Natural killer cell treated with Interleukin-12 subunit alpha and Interleukin-12 subunit beta and Interleukin-15 and Interleukin-18, amount 100 ng/mL, for 72 hours (primary cell): ENCODE data around the gene TENT4B. TPM values are rescaled to one million over a fixed set of nuclear protein-coding genes. Genes with fewer than 3 reads are reported as not detected.

Experiments used
- ATAC-seq, 2 donors: fragments of 150-1000 bp; cut with Tn5 transposase in 1 of 2; sonication (Bioruptor Pico), chemical (Tn5 transposase) in 1 of 2; 2 replicates each; pipeline ENCODE4 v1.10.0; 2021
- DNase-seq: peaks from one replicate; pipeline ENCODE4 v3.0.0; 2022; ENCODE audit warnings: low spot score
- H3K27ac Mint-ChIP-seq, 2 donors: 1 replicate in 1 of 2; 2 replicates in 1 of 2; pipeline ENCODE4 v1.8.0; 2022; ENCODE audit warnings: mixed read lengths in 2 of 2, mild to moderate bottlenecking in 1 of 2, moderate library complexity in 1 of 2
- H3K27me3 Mint-ChIP-seq, 2 donors: 1 replicate in 1 of 2; 2 replicates in 1 of 2; pipeline ENCODE4 v1.8.0; 2022; ENCODE audit warnings: mixed read lengths in 2 of 2
- H3K36me3 Mint-ChIP-seq: one replicate; pipeline ENCODE4 v1.8.0; 2022; ENCODE audit warnings: mixed read lengths
- H3K4me1 Mint-ChIP-seq, 2 donors: 1 replicate in 1 of 2; 2 replicates in 1 of 2; pipeline ENCODE4 v1.8.0; 2022; ENCODE audit warnings: low read depth in 2 of 2, mixed read lengths in 2 of 2, mild to moderate bottlenecking in 1 of 2
- H3K4me3 Mint-ChIP-seq: one replicate; pipeline ENCODE4 v1.8.0; 2022; ENCODE audit warnings: mixed read lengths
- H3K9me3 Mint-ChIP-seq: 2 replicates; pipeline ENCODE4 v1.8.0; 2022; ENCODE audit warnings: mixed read lengths
- total RNA-seq, 2 donors: library from RNA; stranded (reverse); gene quantifications; one replicate each; pipeline ENCODE4 v1.2.3, GENCODE V29; 2022

The TENT4B gene
- total RNA-seq, 2 donors from 2014 or later, result 13.1 to 17.5 TPM

DNA sequence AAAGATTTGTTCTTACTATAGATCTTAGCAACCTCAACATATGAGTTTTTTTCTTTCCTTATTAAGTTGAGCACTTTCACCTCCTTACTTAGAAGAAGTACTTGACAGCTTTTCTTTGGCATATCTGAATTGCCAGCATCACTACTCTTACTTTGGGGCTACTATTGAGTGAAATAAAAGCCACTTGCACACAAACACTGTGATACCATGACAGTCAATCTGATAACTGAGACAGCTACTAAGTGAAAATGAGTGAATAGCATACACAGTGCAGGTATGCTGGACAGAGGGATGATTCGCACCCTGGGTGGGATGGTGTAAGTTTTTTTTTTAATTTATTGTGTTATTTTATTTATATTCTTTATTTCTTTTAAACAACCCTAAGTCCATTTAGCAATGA, 13.5 kb upstream of the TENT4B start:
- Mint-ChIP-seq H3K4me1 (no peaks in the 10 kb centered on the region), H3K4me3 (no peak overlapping the region), H3K27ac (no peak overlapping the region), H3K9me3 (no peaks in the 10 kb centered on the region), H3K36me3 (no peaks in the 10 kb centered on the region), H3K27me3 (no peaks in the 10 kb centered on the region)
- ATAC-seq (no peak), DNase-seq (no peak)

DNA sequence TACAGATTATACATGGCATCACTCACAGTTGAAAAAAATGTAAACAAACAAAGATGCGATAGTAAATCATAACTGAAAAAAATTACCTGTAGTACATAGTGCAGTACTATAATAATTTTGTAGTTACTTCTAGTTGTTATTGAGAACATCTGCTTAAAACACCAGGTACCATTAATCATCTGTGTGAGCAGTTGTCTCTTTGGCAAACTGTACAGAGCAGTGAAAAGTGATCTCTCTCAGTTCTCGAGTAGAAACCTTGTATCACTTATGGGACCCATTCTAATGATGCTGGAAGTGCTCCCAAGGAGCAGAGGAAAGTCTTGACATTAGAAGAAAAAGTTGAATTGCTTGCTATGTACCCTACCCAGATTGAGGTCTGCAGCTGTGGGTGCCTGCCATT, 8.9 kb upstream of the TENT4B start:
- DNase-seq (no peak), ATAC-seq (no peak)
- no peak overlapping the region for H3K27ac Mint-ChIP-seq
- H3K9me3 Mint-ChIP-seq, result no peaks in the 10 kb centered on the region
- H3K4me3 Mint-ChIP-seq, result no peak overlapping the region
- H3K36me3 Mint-ChIP-seq, result no peaks in the 10 kb centered on the region
- H3K4me1 Mint-ChIP-seq, result no peaks in the 10 kb centered on the region
- H3K27me3 Mint-ChIP-seq, result no peaks in the 10 kb centered on the region

DNA sequence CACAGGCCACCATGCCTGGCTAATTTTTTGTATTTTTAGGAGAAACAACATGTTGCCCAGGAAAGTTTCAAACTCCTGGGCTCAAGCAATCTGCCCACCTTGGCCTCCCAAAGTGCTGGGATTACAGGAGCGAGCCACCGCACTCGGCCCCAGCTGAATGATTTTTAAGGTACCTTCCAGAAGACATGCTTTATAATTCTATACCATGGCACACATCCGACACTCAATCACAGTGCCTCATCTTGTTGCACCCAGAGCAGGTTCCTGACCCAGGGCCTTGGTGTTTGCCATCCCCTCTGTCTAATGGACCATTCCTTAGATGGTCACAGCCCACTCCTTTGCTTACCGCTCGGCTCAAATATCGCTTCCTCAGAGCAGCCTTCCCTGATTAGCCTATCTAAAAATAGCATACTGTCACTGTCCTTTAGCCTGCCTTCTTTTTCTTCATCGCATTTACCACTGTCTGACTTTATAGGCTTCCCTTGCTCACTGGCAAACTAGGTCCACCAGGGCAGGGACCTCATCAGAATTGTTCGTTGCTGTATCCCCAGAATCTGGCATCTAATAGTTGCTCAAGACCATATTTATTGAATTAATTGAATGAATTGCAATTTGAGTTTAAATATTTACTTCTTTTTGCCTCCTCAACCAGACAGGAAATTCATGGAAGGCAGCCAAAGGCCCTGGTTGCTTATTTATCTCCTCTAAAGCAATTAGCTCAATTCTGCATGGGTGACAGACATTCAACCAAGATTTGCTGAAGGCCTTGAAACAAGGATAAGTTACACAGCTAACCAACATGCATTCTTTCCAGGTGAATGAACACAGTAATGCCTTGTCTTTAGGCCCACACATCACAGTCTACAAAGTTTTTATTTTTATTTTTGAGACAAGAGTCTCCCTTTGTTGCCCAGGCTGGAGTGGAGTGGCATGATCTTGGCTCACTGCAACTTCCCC, 6.3 kb upstream of the TENT4B start:
- DNase-seq, result no peak
- Mint-ChIP-seq H3K27ac (no peak overlapping the region), H3K27me3 (no peaks in the 10 kb centered on the region), H3K36me3 (no peaks in the 10 kb centered on the region), H3K9me3 (no peaks in the 10 kb centered on the region), H3K4me3 (no peak overlapping the region), H3K4me1 (peaks cover under 1 to 2% of the 10 kb centered on the region in 2 donors)
- ATAC-seq, result no peak

DNA sequence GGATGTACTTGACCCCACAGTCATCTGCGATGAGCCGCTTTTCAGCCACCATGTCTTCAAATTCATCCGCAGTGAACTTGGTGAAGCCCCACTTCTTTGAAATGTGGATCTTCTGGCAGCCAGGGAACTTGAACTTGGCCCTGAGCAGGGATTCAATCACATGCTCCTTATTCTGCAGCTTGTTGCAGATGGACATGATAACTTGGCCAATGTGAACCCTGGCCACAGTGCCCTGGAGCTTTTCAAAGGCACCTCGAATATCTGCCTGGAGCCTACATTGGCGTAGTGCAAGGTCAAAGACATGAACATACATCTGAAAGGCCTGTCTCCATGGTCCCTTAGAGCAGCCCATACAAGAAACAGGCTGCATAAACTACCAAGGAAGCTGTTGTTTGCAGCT, 1.8 kb upstream of the TENT4B start:
- Mint-ChIP-seq H3K4me3 (peak overlapping the region; percentile 92), H3K36me3 (no peaks in the 10 kb centered on the region), H3K9me3 (no peaks in the 10 kb centered on the region), H3K27ac (peak overlapping the region; percentile 84 to 85), H3K27me3 (no peaks in the 10 kb centered on the region), H3K4me1 (peaks cover 22 to 25% of the 10 kb centered on the region in 2 donors)
- DNase-seq, result no peak
- ATAC-seq, result no peak

DNA sequence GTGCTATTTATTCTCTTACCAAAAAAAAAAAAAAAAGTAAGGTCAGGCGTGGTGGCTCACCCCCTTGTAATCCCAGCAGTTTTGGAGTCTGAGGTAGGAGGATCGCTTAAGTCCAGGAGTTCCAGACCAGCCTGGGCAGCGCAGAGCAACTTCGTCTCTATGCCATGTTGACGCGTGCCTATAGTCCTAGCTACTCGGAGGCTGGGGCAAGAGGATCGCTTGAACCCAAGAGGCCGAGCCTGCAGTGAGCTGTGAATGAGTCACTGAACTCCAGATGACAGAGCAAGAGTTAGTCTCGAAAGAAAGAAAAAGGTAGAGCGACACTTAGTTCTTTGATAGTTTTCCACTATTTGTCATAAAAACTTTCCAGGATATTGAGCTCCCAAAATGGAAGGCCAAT, 1.4 kb upstream of the TENT4B start:
- H3K27ac Mint-ChIP-seq, result peak overlapping the region; percentile 84 to 85
- no peaks in the 10 kb centered on the region for H3K9me3 Mint-ChIP-seq
- H3K36me3 Mint-ChIP-seq, result no peaks in the 10 kb centered on the region
- ATAC-seq (no peak), DNase-seq (no peak)
- H3K27me3 Mint-ChIP-seq, result no peaks in the 10 kb centered on the region
- H3K4me1 Mint-ChIP-seq, result peaks cover 25 to 29% of the 10 kb centered on the region in 2 donors
- H3K4me3 Mint-ChIP-seq, result peak overlapping the region; percentile 92

DNA sequence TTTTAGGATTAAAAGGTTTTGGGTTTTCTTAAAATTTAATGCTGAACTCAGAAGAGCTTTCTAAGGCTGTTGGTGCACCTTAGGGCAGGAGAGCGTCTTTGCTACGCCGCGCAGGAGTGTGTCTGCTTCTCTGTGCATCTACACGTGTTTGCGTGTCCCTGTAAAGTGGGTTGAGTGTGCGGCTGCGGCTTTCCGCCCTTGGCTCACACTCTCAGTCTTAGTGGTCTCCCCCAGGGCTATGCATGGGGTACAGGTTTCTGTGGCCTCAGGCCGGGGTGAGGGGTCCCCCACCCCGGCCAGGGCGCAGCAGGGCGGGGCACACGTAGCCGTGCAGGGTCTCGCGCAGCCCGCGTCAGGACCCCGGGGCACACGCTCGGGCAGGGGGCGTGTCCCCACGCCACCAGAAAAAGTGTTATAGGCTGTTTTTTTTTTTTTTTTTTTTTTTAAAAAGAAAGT, 727 bp upstream of the TENT4B start:
- DNase-seq, result peak; percentile 82
- Mint-ChIP-seq H3K9me3 (no peaks in the 10 kb centered on the region), H3K4me1 (peaks cover 28 to 35% of the 10 kb centered on the region in 2 donors), H3K27me3 (no peaks in the 10 kb centered on the region), H3K27ac (peak overlapping the region; percentile 84 to 85), H3K4me3 (peak overlapping the region; percentile 92), H3K36me3 (no peaks in the 10 kb centered on the region)
- peak; percentile 63 to 77 for ATAC-seq

DNA sequence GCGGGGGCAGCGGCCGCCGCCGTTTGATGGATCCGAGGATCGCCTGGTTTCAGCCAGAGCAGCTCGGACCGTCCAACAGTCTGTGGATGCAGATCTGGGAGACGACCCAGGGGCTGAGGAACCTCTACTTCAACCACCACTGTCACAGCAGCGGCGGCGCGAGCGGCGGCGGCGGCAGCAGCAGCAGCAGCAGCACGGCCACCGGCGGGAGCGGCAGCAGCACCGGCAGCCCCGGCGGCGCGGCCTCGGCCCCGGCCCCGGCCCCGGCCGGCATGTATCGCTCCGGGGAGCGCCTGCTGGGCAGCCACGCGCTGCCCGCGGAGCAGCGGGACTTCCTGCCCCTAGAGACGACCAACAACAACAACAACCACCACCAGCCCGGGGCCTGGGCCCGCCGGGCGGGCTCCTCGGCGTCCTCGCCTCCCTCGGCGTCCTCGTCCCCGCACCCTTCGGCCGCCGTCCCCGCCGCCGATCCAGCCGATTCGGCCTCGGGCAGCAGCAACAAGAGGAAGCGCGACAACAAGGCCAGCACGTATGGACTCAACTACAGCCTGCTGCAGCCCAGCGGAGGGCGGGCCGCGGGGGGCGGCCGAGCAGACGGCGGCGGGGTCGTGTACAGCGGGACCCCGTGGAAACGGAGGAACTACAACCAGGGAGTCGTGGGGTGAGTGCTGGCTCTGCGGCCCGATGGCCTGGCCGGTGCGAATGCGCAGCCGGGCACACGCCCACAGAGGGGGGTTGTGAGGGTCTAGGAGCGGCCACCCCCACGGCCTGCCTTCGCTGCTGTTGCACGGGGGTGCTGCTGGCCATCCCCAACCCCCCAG, 702 bp downstream of the TENT4B start:
- Mint-ChIP-seq H3K4me3 (peak overlapping the region; percentile 90), H3K27me3 (no peaks in the 10 kb centered on the region), H3K9me3 (no peaks in the 10 kb centered on the region), H3K27ac (peak overlapping the region; percentile 65 to 77), H3K4me1 (peaks cover 31 to 41% of the 10 kb centered on the region in 2 donors), H3K36me3 (no peaks in the 10 kb centered on the region)
- DNase-seq (peak; percentile 75), ATAC-seq (peak; percentile 44 to 47)

DNA sequence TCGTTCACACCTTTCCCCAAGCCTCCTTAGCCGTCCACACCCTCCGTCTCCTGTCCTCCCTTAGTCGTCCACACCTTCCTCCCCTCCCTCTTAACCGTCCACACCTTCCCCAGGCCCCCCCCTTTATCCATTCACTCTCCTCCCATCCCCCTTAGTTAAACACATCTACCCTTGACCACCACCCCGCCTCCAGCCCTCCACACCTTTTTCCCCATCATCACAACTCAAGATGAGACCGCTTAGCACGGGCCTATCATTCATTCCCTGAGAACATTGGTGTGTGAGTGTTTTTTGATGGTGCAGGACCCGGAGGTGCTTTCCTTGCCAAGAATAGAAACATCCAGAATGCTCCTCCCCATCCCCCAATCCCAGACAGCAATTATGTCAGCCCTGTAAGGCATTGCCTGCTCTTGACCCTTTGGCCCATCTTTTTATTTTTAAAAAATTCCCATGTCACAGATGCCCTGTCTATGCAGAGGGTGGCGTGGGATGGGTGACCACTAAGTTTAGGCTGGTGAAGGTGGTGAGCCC, 1.4 kb downstream of the TENT4B start:
- Mint-ChIP-seq H3K4me1 (peaks cover 34 to 48% of the 10 kb centered on the region in 2 donors), H3K27me3 (no peaks in the 10 kb centered on the region), H3K36me3 (no peaks in the 10 kb centered on the region), H3K4me3 (peak overlapping the region; percentile 90), H3K27ac (peak overlapping the region; percentile 65 to 77), H3K9me3 (no peaks in the 10 kb centered on the region)
- DNase-seq, result no peak
- ATAC-seq, result no peak

DNA sequence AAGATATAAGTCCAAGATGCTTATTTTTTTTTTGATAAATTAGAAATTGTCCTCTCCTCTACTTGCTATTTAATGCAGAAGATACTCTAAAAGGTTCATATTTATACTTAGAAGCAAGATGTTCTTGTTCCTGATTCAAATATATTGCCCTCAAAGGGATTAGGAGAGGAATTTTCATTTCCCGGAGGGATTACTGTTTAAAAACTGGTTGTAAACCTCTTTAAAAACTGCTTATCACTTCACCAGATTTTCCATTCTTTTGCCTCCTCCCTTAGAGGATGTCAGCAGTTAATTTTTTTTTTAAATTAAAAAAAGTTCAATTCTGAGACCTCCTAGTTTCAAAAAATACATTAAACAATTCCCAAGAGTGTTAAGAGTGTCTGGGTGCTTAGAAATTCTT, 2.8 kb downstream of the TENT4B start:
- peak overlapping the region; percentile 65 to 77 for H3K27ac Mint-ChIP-seq
- peaks cover 44 to 60% of the 10 kb centered on the region in 2 donors for H3K4me1 Mint-ChIP-seq

DNA sequence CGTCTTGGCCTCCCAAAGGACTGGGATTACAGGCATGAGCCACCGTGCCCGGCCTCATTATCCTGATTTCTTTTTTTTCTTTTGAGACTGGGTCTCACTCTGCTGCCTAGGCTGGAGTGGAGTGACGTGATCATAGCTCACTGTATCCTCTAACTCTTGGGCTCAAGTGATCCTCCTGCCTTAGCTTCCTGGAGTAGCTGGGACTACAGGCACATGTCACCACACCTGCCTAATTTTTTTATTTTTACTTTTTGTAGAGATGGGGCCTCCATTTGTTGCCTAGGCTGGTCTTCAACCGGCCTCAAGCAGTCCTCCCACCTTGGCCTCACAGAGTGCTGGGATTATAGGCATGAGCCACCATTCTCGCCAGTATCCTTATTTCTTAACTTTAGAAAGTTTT, 3.5 kb downstream of the TENT4B start:
- H3K4me3 Mint-ChIP-seq, result peak overlapping the region; percentile 54
- no peaks in the 10 kb centered on the region for H3K36me3 Mint-ChIP-seq

More for the DNA sequence above, 2.8 kb downstream of the TENT4B start:
- Mint-ChIP-seq H3K27me3 (no peaks in the 10 kb centered on the region), H3K4me3 (peak overlapping the region; percentile 90), H3K9me3 (no peaks in the 10 kb centered on the region), H3K36me3 (no peaks in the 10 kb centered on the region)
- DNase-seq (no peak), ATAC-seq (no peak)

DNA sequence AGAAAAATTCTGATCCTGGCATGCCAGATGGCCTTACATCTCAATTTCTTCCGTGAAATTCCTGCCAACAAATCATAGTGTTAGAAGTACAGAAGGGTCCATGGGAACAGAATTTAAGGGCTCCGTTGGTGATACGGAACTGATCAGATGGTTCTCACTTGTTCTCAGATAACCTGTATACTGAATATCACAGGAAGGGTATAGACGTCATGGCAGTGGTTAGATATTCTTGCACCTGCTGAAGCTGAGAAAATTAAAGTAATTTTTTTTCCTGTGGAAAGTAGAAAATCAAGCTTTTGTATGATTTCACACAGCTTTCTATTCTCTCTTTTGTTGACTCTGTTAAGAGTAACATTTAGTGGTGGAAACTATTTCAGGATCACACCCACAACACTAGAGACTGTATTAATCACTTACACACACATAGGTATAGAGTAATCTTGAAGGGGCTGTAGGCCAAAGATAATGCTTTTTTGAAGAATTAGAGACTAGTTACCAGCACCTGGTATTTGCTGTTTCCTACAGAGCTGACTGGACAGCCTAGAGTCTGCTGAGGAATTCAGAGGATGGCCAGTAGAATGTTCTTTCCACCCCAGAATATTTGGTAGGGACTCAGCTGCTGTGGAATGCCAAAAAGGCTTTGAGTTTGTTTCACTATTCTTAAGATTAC, 7.5 kb downstream of the TENT4B start:
- peak overlapping the region; percentile 34 for H3K4me3 Mint-ChIP-seq
- DNase-seq (no peak), ATAC-seq (peak; percentile 55 to 59)
- no peaks in the 10 kb centered on the region for H3K36me3 Mint-ChIP-seq
- H3K9me3 Mint-ChIP-seq, result no peaks in the 10 kb centered on the region
- no peaks in the 10 kb centered on the region for H3K27me3 Mint-ChIP-seq
- H3K27ac Mint-ChIP-seq, result peak overlapping the region in 1 of 2 donors; percentile 43
- peaks cover 29 to 53% of the 10 kb centered on the region in 2 donors for H3K4me1 Mint-ChIP-seq

More for the DNA sequence above, 3.5 kb downstream of the TENT4B start:
- Mint-ChIP-seq H3K4me1 (peaks cover 45 to 64% of the 10 kb centered on the region in 2 donors), H3K27ac (no peak overlapping the region), H3K27me3 (no peaks in the 10 kb centered on the region), H3K9me3 (no peaks in the 10 kb centered on the region)
- DNase-seq (no peak), ATAC-seq (no peak)

DNA sequence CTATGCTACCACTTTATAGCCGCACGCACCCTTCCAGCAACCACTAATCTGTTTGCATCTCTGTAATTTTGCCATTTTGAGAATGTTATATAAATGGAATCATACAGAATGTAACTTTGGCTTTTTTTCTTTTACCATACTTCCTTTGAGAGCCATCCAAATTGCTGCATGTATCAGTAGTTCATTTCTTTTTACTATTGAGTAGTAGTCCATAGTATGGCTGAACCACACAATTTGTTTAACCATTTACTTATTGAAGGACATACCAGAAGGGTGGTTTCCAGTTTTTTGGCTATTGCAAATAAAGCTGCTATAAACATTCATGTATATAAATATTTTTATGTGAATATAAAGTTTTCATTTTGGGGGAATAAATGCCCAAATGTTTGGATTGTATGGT, 8.8 kb downstream of the TENT4B start:
- no peak for DNase-seq
- no peaks in the 10 kb centered on the region for H3K9me3 Mint-ChIP-seq
- H3K36me3 Mint-ChIP-seq, result no peaks in the 10 kb centered on the region
- H3K27me3 Mint-ChIP-seq, result no peaks in the 10 kb centered on the region
- H3K4me1 Mint-ChIP-seq, result peaks cover 30 to 54% of the 10 kb centered on the region in 2 donors
- H3K4me3 Mint-ChIP-seq, result no peak overlapping the region
- no peak overlapping the region for H3K27ac Mint-ChIP-seq
- ATAC-seq, result no peak

DNA sequence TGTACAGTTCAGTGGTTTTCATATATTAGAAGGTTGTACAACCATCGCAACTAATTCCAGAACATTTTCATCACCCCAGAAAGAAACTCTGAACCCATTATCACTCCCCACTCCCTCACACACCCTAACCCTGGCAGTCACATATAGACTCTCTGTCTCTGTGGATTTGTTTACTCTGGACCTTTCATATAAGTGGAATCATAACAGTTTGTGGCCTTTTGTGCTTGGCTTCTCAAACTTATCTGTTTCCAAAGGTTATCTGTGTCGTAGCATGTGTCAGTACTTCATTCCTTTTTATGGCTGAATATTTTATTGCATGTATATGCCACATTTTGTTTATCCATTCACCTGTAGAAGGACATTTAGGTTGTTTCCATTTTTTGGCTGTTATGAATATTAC, 12.4 kb downstream of the TENT4B start:
- Mint-ChIP-seq H3K27ac (peak overlapping the region in 1 of 2 donors; percentile 27), H3K4me3 (no peak overlapping the region), H3K4me1 (peaks cover 29 to 48% of the 10 kb centered on the region in 2 donors), H3K9me3 (no peaks in the 10 kb centered on the region), H3K27me3 (no peaks in the 10 kb centered on the region), H3K36me3 (no peaks in the 10 kb centered on the region)
- DNase-seq (no peak), ATAC-seq (no peak)
